Activated CD8-positive, alpha-beta memory T cell treated with anti-CD3 and anti-CD28 coated beads for 48 hours (primary cell): ENCODE measurements around the gene PMS1.
"Not testable (repeated sequence)": the region's sequence is repeated elsewhere in the genome, so short reads cannot be mapped to it uniquely, and the experiment has no call there.

Experiments
- DNase-seq, 3 experiments: peaks; one replicate each; pipeline ENCODE4 v3.0.0-alpha.2; 2020; ENCODE audit warnings: low read depth in 2 of 3, low spot score in 2 of 3

PMS1 gene

DNA sequence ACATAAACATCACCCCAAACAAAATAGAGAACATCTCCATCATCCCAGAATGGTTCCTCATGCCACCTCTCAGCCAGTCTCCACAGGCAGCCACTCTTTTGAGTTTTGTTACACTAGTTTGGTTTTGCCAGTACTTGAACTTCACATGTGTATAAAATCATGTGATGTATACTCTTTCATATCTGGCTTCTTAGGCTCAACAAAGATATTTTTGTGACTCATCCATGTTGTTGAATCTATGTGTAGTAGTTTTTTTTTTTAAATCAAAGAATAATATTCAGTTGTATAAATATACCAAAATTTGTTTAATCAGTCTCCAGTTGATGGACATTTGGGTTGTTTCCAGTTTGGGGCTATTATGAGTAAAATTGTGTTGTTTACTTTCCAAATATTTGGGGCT is 75.9 kb downstream of the PMS1 start:
- no peak for DNase-seq

DNA sequence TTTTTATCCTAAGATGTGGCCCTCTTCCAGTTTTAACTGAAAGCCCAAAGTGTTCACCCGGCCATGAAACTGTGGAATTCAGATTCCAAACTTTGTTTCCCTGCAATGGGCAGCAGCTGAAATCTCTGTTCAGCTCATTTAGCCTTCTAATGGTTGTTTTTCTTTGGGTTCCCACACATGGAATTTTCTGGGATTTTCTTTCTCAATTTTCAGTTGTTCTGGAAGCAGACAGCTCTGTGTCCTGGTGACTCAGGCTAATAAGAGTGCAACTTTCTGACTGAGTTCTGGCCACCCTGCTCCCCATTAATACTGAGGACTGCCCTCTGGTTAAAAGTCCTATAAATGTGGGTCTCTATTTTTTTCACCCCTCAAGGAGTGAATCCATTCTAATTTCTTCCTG is 78.5 kb downstream of the PMS1 start:
- no peak for DNase-seq

DNA sequence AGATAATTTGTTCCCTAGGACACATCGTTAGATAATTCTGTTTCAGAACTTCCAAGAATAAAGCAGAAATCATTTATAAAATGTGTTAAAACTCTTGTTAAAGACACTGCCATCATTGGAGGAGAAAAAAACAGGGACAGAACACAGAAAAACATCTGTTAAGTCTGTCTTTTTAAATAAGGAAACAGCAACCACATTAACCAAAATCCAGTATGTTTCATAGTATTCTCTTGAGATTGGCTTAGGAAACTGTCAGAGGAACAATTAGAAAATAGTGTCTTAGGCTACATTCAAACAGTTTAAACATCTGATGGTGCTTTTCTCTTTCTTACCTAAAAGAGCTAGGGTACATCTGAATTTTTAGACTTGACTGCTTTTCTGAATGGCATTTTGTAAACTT is 81.6 kb downstream of the PMS1 start:
- DNase-seq = no peak

DNA sequence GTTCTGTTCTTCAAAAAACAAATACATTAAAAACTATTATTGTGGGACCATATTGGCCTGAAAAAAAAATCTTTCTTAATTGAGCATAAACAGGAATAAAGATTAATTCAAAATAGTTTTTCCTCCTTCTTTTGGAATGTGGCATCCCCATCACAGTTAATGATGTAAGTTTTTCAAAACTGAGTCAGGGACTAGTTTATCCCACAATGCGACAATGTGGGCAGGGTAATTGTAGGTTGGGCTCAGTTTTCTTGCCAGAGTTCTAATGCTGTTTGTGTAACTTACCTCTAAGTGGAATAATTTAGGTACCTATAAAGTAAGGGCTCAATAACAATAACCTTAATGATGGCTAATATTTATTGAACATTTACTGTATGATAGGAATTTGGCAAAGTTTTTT is 82.0 kb downstream of the PMS1 start:
- DNase-seq = no peak

DNA sequence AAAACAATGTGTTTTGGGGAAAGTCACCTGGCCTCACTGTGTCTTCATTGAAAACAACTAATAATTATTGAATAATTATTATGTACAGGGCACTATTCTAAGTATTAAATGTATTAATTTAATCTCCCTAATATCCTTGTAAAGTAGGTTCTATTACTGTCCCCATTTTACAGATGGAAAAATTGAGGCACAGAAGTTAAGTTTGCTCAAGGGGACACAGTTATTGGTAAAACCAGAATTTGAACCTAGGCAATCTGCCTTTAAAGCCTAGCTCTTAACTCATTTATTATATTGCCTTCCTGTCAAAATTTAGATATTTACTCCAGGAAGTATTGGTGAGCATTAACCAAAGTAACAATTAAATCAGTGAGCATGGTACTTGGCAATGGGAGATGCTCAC is 84.6 kb downstream of the PMS1 start:
- DNase-seq = no peak

DNA sequence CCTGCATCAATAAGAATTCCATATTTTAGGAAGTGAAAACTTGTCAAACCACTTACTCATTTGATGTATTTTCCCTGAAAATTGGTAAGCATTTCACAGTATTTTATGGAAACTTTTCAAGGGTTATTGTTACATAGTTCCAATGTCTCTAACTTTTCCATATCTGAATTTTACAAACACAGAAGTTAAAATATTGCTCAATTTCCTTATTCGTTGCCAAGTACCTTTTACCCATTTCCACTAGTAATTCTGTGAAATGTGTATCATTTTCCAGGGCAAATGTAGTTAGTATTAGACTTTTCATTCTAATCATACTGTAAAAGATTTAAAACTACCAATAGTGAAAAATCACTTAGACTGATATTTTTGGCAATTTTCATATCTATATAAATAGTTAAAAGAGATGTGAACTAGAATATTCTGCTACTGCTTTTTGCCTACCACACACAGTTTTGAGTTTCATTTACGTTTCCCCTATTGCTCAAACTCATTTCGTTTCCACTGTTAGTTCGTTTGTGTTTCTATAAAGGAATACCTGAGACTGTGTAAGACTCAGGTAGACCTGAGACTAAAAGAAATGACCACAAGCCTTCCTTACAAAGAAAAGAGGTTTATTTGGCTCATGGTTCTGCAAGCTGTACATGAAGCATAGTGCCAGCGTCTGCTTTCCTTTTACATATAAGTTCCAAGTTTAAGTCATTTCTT is 86.3 kb downstream of the PMS1 start:
- no peak for DNase-seq

DNA sequence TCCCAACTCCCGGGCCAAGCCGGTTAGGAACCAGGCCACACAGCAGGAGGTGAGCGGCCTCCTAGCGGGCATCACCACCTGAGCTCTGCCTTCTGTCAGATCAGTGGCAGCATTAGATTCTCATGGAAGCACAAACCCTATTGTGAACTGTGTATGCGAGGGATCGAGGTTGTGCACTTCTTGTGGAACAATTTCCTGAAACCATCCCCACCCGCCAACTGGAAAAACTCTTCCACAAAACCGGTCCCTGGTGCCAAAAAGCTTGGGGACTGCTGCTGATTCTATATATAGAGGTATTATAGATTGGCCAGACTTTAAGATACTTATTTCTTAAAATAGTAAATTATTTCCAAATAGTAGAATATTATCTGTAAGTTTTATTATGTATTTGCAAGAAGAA is 89.4 kb downstream of the PMS1 start:
- DNase-seq = no peak

DNA sequence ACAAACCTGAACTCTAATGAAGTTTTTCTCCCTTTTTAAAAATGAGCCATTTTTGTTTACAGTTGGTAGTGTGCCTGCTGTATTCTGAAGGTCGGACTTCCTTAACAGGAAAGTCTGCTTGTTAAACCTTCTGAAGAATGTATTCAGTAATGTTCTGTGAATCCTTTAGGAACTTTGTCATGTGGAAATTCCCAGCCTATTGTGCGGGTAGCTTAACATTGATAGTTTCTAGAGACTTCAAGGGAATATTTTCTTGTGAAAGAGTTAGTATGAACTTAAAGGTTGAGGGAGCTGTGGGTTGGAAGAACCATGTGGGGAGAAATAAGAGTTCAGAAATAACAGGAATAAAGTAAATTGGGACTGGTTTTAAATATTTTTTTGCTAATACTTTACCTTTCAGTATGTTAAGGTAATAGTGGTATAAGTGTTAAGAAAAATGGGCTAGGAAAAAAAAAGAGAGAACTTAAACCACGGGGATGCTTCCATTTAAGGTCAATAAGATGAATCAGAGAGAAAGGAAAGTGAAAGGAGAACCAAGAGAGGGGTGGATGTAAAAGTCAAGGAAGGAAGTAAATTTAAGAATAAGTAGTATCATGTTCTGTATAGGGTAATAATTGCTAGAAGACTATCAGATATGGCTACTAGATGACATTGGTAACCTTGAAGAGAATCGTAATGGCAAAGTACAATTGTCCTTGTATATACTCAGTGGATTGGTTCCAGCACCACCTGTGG is 90.5 kb downstream of the PMS1 start:
- no peak for DNase-seq

DNA sequence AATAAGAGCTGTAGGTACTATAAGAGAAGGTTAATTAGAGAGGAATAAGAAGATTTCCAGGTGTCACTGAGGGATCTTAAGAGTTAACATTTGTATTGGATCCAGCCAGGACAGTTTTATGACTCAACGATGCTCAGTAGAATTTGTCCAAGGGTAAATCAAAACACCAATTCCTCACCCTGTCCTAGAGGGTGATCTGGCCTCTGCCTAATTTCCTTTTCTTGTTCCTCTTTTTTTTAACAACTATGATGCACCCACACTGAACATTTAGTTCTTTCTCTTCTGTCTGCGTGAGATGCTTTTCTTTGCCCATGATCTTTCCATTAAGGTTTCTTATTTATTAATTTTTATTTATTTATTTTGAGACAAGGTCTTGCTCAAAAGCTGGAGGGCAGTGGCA is 92.0 kb downstream of the PMS1 start:
- DNase-seq = no peak

DNA sequence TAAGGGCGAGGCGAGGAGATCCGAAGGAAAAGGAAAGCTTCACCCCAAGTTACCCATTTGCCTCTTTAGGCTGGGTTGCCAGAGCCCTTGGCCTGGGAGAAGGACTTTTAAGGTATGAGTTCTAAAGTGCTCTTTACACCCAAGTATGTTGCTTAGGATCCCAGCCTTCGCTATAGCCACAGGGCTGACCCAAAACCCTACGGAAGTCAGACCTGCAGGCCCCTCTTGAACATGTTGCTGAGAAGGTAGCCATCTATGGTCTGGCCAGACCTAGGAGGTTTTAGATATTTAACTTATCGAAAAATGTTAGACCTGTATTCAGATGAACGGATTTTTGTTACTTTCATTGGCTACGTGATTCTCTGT is 95.4 kb downstream of the PMS1 start:
- DNase-seq = no peak

DNA sequence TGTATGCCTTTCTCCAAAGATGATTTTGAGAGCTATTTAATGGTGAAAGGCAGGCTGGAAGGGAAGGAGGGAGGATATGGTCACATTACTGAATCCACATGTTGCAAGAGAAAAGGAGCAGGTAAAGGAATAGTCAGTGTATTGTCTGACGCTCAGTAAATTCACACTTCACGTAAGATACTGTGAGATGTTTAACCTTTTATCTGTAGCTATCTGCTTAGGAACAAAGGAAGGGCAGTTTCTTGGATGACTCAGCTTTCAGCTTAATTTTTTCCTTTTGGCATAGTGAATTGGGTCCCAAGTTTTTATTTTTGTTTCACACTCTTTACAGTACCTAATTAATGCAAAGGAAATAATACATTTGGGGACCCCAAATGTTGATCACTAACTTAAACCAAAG is 96.2 kb downstream of the PMS1 start:
- no peak for DNase-seq

DNA sequence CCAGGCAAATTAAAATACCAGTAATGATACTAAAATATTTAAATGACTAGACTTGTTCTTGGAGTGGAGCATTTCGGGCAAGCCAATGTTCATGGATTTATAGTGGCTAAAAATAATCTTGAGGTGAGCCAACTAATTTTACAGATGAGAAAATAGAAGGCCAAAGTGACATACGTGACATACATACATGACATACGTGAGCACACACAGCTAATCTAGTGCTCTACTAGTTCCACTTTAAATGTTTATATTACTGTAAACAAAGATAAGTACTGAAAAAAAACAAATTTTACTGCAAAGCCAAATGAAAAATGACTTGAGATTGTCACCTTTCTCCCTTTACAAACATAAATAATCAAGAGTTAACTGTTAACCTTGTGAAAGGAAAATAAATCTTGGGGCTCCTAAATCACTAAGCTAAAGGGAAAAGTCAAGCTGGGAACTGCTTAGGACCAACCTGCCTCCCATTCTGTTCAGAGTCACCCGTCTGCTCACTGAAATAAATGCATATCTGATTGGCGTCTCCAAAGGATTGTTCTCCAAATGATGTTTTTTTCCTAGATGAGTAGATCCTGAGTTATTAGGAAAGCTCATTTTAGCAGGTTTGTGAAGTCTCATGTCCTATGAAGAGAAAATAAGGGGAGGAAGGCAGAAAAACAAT is 96.7 kb downstream of the PMS1 start:
- no peak for DNase-seq

DNA sequence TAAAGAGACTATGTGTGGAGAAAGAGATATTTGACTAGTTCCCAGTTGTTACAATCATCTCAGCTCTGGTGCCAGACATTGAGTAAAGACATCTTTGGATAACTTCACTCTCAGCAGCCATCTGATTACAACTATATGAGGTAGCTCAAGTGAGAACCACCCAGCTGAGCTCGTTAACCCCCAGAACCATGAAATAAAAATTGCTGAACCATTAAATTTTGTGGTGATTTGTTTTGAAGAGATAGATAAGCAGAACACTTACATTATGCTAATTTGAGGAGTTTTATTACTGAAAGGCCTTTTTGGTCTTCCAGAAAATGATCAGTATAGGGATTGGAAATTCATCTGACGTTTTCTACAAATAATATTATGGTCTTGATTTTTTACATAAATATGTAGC is 101.1 kb downstream of the PMS1 start:
- no peak for DNase-seq

DNA sequence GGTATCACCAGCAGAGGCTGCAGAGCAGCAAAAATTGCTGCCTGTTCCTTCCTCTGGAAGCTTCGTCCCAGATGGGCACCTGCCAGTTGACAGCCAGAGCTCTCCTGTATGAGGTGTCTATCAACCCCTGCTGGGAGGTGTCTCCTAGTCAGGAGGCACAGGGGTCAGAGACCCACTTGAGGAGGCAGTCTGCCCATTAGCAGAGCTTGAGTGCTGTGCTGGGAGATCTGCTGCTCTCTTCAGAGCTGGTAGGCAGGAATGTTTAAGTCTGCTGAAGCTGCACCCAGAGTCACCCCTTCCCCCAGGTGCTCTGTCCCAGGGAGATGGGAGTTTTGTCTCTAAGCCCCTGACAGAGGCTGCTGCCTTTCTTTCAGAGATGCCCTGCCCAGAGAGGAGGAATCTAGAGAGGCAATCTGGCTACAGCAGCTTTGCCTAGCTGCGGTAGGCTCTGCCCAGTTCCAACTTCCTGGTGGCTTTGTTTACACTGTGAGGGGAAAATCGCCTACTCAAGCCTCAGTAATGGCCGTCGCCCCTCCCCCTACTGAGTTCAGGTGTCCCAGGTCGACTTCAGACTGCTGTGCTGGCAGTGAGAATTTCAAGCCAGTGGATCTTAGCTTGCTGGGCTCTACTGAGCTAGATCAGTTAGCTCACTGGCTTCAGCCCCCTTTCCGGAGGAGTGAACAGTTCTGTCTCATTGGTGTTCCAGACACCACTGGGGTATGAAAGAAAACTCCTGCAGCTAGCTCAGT is 108.5 kb downstream of the PMS1 start:
- not testable (repeated sequence) for DNase-seq

DNA sequence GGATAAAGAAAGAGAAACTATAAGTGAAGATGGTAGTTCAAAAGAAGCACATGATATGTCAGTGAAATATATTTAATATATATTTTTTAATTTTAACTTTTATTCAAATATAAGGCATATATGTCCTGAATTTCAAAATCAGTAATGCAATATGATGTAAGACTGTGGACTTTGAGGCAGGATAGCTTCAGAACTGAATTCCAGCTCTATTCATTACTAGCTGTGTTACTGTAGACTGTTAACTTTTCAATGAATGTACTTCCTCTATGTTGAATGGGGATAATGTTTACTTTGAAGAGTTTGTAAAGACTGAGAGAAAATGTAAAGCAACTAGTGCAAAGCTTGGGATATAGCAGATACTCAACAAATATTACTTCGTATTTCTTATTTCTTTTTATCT is 112.6 kb downstream of the PMS1 start:
- DNase-seq = no peak

DNA sequence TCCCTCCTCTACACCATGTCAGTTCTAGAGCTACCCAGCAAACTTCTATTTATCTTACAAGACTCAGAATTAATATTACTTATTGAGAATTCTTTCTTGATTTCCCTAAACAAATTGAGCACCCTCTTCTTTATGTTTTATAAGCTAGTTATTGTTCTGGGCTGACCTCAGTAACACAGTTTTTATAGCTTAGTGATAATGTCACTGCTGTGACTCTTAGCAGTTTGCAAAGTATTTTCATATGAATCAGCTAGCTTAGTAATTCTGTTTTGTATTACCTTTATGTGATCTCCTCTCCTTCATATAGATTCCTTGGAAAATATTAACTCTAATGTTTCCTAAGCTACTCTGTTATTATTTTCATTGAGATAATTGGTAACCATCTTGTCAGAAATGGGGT is 114.9 kb downstream of the PMS1 start:
- no peak for DNase-seq

DNA sequence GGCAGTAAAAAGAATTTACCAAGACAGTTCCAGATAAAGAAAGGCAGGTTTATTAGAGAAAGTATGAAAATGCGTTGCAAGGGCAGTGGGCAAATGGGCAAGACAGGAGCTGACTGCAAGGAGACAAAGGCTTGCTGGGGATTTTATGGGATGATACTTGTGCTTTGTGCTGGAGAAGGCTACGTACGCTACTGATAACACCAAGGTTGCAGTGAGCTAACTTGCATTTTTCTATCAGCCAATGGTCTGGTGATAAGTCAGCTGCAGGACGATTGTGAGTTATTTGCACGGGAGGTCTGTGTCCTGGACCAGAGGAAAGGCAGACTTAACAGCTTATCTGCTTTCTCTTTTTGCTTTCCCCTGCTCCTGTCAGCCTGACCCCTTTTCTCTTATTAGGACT is 116.5 kb downstream of the PMS1 start:
- DNase-seq = no peak

DNA sequence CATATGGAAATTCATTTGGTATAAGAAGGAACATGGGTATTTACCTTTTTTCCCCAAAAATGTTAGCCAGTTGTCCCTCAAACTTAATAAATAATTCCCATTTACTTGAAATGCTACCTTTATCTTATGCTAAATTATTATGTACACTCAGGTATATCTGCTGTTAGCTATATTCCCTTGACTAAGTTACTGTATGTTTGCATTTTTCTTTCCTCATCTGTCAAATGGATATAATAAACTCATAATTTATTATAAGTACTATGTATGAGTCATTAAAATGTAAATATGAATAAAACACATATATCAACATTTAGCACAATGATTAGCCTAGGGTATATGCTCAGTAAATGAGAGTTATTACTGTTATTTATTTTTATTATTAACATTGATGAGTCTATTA is 117.4 kb downstream of the PMS1 start:
- DNase-seq = no peak

DNA sequence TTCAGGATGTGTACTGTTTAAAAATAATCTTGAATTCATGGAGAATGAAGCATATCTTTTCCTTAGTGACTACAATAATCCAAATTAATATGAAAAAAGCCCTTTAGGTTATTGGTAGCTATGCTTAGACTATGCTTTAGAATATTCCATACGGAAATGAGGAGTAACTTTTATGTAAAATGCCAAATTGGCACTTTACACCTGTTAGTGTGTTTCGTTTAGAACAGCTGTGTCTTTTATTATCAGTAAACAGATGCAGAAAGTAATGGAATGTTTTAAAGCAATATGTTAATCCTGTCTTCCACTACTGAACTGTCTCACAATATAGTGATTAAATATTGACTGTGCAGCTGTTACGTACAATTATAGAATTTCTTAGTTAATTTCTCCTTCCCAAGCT is 129.6 kb downstream of the PMS1 start:
- no peak for DNase-seq

DNA sequence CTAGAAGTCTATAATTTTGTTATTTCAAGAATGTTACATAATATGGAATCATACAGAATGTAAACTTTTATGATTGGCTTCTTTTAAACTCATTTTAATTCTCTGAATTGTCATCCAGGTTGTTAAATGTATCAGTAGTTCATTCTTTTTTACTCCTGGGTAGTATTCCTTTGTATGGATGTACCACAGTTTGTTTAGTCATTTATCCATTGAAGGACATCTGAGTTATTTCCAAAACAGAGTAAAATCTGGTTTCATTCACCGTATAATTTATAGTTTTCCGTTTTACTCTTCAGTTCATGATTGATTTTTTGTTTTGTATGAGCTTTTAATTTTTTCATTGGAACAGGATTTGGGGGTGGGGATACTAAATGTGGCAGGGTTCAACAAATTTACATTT is 132.4 kb downstream of the PMS1 start:
- DNase-seq = no peak
